Activated CD4-positive, alpha-beta T cell treated with anti-CD3 and anti-CD28 coated beads, Interleukin-2, amount 50 U/mL, for 4 hours (primary cell): ENCODE results near the gene PCBD2.
"Not testable (repeated sequence)": the region's sequence is repeated elsewhere in the genome, so short reads cannot be mapped to it uniquely, and the experiment has no call there.

Experiments
- DNase-seq, 2 experiments: peaks; one replicate each; pipeline ENCODE4 v3.0.0-alpha.2; 2020

PCBD2 gene

DNA sequence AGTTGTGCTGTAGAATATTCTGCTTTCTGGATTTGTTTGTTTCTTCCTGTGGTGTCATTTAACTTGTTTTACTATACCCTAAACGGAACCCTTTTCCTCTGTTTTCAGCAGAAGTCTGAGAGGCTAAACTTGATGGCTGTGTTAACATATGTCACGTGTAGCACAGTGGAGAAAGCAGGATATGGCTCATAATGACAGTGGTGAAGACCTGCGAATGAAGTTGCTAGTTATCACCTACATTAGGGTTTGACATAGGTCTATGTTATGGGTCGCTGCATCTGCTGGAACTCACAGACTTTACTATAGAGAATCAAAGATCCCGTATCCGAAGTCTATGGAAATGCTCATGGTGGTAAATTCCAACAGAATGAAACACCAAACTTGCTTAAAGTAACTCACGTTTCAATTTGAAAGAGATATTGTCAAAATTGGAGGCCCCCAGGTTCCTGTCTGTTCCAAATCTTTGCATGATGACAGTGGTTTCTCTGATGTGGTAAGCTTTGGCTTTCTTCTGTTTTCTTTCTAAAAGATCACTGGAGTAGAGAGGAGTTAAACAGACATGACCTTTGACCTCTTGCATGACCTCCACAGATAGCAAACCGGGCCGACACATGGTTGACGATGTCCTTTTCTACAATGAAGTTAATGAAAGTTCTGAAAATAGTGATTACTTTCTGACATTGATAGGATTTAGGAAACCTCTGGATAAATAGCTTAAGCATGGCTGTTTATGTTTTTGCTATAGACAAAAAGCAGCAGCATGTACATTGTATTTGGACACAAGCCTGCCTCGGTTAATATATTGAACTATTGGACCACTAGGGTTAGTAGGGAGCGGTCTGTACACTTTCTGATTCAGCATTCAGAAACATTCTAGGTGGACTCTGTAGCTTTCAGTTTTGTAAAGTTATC, 59.7 kb downstream of the PCBD2 start:
- no peak for DNase-seq

DNA sequence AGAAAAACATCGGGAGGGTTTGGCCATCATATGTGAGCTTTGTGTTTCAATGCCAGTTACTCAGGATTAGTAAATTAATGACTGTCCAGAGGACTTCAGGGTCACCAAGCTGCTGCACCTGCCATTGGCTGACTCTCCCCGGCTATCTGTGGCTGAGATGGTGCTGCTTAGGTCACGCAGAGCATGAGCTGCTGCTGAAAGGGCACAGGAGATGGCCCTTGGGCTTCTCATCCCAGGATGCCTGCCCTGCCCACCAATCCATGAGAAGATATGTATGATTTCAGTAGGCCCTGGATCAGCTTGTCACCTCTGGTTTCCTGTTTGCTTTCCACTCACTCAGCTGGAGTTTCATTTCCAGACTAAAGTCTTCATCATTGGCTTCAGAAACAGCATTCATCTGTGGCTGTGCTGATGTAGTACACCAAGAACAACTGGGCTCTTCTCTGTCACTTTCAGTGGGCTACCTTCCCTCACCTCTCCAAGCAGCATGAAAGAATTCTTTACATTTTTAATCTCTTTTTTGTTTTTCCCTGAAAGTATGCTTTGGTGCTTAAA, 60.4 kb downstream of the PCBD2 start:
- no peak for DNase-seq

DNA sequence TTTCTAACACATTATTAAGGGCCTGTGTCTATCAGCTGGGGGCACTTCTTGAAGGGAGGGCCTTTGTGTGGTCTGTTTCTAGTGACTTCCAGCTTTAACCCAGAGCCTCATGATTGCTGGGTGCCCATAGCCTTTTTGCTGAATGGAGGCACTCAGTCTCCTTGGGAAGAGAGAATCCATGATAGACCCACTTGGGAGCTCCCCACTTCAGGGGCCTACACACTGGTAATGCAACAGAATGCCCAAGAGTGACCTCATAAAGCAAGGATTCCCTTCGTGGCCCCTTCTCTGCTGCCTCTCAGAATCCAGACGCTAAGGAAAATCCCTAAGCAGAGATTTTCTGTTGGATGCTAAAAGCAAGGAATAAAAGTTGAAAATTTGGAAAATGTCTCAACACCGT, 62.7 kb downstream of the PCBD2 start, which contains the start of gene CATSPER3:
CATSPER3 (plus strand) TSS at position 301 of the 400 bp plus-strand sequence; CDS start at position 386, 85 bp downstream.
- DNase-seq: no peak

DNA sequence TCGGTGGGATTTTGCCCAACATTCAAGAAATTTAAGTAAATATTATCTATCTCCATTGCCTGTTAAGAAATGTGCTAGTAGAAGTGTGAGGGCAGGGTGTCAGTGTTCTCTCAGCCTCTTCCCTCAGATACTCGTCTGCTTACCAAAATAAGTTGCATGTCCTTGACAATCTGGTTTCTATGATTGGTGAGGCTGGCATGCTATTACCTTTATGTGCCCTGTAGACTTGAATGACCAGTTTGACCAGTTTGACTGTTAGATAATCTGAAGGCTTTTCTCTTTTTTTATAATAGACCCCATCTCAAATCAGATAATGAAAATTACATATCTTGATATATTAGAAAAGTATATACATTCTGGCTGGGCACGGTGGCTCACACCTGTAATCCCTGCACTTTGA, 63.1 kb downstream of the PCBD2 start:
- DNase-seq: no peak

GRCh38 chr5:134969166-134969565, 64.2 kb downstream of the PCBD2 start:
- DNase-seq: no peak

DNA sequence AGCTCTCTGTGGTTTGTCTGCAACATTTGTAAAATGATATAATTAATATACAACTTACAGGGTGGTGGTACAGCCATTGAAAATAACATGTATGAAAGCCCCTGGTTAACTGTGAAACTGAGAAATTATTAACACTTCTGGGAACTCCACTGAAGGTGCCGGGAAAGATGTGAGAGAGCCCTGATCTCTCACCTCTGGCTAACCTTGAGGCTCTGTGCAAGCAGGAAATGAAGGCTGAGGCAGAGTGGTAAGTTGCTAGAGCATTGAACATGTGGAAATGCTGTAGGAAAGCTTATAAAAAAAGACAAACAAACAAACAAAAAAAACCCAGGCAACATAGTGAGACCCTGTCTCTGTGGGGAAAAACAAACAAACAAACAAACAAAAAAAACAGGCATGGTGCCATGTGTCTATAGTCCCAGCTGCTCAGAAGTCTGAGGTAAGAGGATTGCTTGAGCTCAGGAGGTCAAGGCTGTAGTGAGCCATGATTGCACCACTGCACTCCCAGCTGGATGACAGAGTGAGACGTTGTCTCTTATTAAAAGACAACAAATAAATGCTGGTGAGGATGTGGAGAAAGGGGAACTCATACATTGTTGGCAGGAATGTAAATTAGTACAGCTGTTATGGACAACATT, 70.3 kb downstream of the PCBD2 start:
- no peak for DNase-seq

- no peak for DNase-seq
Measured at GRCh38 chr5:134975843-134976242, 70.9 kb downstream of the PCBD2 start.

DNA sequence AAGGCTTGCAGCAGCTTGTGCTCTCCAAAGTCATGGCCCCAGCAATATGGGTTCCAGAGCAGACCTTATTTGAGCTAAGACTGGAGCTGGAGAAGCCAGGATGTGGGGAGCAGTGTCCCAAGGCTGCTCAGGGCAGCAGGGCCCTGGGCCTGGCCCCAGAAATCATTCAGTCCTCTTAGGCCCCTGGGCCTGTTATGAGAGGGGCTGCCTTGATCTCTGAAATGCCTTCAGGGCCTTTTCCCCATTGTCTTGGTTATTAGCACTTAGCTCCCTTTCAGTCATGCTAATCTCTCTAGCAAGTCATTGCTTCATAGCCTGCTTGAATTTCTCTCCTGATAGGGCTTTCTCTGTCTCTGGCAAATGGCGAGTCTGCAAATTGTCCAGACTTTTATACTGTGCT, 71.9 kb downstream of the PCBD2 start:
- no peak for DNase-seq

GRCh38 chr5:134979416-134979815, 74.5 kb downstream of the PCBD2 start:
- no peak for DNase-seq

DNA sequence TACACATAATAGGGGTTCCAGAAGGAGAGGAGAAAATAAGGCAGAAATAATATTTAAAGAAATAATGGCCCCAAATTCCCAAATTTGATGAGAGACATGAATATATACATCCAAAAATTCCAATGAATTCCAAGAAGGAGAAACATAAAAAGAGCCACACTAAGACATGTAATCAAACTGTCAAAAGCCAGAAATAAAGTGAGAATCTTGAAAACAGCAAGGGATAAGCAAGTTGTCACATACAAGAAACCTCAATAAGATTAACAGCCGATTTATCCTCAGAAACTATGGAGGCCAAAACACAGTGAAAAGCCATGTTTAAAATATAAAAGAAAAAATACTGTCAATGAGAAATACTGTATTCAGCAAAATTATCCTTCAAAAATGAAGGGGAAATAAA, 77.3 kb downstream of the PCBD2 start:
- no peak for DNase-seq

DNA sequence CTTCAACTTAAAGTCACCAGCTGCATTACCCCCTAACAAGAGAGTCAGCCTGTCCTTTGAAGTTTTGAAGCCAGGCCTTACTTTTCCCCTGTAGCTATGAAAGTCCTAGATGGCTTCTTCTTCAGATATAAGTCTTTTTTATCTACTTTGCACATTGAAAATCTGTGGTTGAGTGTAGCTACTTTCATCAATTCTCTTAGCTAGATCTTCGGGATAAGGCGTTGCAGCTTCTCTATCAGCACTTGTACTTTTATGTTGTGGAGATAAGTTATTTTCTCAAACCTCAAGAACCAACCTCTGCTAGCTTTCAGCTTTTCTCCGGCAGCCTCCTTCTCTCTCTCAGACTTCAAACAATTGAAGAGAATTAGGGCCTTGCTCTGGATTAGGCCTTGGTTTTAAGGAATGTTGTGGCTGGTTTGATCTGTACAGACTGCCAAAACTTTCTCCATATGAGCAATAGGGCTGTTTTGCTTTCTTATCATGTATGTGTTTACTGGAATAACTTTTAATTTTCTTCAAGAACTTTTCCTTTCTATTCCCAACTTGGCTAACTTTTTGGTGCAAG, 84.4 kb downstream of the PCBD2 start:
- no peak for DNase-seq

- not testable (repeated sequence) for DNase-seq
Measured at GRCh38 chr5:134990183-134990582, 85.3 kb downstream of the PCBD2 start.

DNA sequence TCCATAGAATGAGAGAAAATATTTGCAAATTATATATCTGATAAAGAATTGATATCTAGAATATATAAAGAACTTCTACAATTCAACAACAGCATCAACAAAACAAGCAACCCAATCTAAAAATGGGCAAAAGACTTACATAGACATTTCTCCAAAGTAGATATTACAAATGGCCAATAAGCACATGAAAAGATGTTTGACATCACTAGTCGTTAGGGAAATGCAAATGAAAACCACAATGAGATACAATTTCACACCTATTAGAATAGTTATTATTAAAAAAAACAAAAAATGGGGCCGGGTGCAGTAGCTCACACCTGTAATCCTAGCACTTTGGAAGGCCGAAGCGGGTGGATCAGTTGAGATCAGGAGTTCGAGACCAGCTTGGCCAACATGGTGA, 87.2 kb downstream of the PCBD2 start:
- no peak for DNase-seq

DNA sequence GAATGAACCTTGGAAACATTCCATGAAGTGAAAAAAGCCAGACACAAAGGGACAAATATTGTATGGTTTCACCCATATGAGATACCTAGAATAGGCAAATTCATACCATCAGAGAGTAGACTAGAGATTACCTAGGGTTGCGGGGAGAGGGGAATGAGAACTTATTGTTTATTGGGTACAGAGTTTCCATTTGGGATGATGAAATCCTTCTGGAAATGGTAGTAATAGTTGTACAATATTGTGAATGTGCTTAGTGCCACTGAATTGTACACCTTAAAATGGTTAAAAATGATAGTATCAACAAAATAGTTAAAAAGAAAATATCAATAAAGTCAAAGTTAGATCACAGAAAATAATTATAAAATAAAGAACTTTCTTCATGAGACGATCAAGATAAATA, 88.2 kb downstream of the PCBD2 start:
- DNase-seq: no peak

DNA sequence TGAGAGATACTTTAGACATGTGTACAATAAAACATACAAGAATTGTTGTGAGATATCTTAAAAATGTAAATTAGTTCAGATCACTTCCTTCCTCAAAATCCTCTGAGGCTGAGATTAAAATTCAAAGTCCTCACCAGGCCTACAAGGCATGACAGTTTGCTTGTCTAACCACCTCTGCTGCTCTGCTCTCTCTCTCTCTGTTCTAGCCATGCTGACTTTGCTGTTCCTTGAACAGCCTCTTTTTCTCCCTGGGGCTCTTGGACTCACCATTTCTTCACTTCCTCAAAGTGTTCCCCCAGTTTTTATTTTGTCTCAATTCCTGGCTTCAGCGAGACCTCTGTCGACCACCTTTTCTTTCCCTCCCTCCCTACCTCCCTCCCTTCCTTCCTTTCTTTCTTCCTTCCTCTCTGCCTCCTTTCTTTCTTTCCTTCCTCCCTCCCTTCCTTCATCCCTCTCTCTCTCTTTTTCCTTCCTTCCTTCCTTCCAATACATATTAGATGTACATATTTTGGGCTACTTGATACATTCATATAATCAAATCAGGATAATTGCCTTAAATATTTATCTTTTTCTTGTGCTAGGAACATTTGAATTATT, 89.7 kb downstream of the PCBD2 start:
- no peak for DNase-seq

GRCh38 chr5:134995850-134996402, 91.0 kb downstream of the PCBD2 start:
- no peak for DNase-seq

DNA sequence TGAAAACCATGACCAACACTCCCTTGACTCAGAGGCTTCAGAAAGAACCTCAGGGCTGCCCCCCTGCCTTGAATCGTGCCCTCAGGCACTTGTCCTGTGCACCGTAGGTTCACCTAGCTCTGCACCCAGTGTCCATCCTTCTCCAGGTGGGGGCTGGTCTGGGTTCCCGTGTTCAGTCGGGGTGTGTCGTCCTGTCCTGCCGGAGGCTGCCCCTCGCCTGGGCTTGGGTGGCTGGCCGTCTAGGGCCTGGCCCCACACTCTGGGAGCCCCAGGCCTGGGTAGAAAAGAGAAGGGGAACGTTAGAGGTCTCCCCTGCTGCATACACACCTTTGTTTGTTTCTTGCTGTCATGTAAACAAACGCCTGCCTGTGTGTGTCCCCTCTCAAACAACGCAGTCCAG, 92.1 kb downstream of the PCBD2 start:
- DNase-seq: no peak

- DNase-seq: not testable (repeated sequence)
Measured at GRCh38 chr5:134998068-134998467, 93.1 kb downstream of the PCBD2 start.

DNA sequence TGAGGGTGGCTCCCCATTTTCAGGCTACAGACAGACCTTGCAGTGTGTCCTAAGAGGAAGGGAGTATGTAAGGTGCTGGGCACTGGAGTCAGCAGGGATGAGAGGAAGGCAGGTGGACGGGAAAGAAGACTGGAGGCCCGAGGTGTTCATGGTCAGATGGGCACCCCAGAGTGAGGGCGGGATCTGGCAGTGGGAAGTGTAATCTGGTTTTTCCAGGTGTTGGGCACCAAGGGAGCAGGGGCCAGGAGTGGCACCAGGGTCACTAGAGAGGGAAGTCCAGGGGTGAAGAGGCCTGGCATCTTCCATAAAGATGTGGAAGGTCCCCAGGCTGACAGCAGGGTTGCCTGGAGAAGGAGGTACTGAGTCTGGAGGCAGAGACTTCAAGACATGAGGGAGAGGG, 99.4 kb downstream of the PCBD2 start:
- no peak for DNase-seq

- DNase-seq: no peak
Measured at GRCh38 chr5:135005076-135005475, 100.1 kb downstream of the PCBD2 start.

- DNase-seq: no peak
Measured at GRCh38 chr5:135007305-135007704, 102.4 kb downstream of the PCBD2 start.

DNA sequence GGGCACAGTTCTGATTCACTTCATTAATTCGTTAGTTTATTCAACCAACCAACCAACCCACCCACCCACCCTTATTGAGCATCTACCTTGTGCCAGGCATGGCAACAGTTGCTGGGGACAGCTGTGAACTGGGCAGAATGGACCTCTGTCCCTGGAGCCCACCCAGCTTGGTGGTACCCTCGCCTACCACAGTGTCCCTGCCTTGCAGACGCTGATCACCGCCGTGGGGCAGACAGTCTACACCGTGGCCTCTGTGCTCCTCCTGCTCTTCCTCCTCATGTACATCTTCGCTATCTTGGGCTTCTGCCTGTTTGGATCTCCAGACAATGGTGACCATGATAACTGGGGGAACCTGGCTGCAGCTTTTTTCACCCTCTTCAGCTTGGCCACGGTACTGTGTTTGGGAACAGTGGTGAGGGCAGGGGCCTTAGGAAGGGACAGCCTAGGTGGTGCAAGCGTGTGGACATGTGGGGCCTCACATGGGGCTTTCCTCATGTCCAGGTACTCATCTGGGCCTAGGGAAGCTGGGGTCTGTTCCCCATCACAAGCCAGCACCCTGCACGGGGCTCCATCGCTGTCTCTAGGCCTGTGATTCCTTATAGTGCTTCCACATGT, 102.9 kb downstream of the PCBD2 start:
- no peak for DNase-seq
